Left lung (tissue), 10 donors: ENCODE data around the gene TSFM. TPM values are rescaled to one million over a fixed set of nuclear protein-coding genes. Genes with fewer than 3 reads are reported as not detected.

Experiments
- ATAC-seq: fragments of 200-7000 bp; cut with Tn5 transposase; one replicate; pipeline ENCODE4 v1.9.1; 2020; ENCODE audit warnings: moderate library complexity
- DNase-seq, 4 donors: peaks; one replicate each; pipeline ENCODE4 v3.0.0-alpha.2; 2013 to 2020
- H3K27ac ChIP-seq, 2 donors: fragments of 200-600 bp; sonication (generic) in 1 of 2; one replicate each; pipeline versions ENCODE4 v1.5.0 to v1.8.0; 2020 to 2021
- H3K27me3 ChIP-seq, 2 donors: fragments of 200-600 bp; sonication (generic) in 1 of 2; one replicate each; pipeline versions ENCODE4 v1.5.0 to v1.8.0; 2020 to 2021
- H3K36me3 ChIP-seq, 2 donors: fragments of 200-600 bp; sonication (generic) in 1 of 2; one replicate each; pipeline versions ENCODE4 v1.5.0 to v1.8.0; 2020 to 2021
- H3K4me1 ChIP-seq, 2 donors: fragments of 200-600 bp; one replicate each; pipeline ENCODE4 v1.8.0; 2021
- H3K4me3 ChIP-seq, 2 donors: fragments of 200-600 bp; sonication (generic) in 1 of 2; one replicate each; pipeline versions ENCODE4 v1.5.0 to v1.8.0; 2020 to 2021; ENCODE audit warnings: mild to moderate bottlenecking in 1 of 2
- H3K9me3 ChIP-seq, 2 donors: fragments of 200-600 bp; sonication (generic) in 1 of 2; one replicate each; pipeline versions ENCODE4 v1.5.0 to v1.8.0; 2020 to 2021
- intact Hi-C, 2 donors: fragments of 100-400 bp; cut with DNase I; formaldehyde crosslinking; loops; one replicate each; pipeline versions ENCODE4 v1.11.2 to v1.14.2; 2022
- polyA plus RNA-seq, 6 donors: library from polyadenylated mRNA; unstranded; fragments of 120-200 nt; gene quantifications; one replicate each; pipeline ENCODE4 v1.2.1, GENCODE V29; 2013; ENCODE audit not compliant: insufficient read length in 6 of 6
- total RNA-seq, 2 donors: library from RNA; stranded (reverse); fragmentation: NEBNext Ultra II Directional; extraction: Animal tissue kit (Norgen Biotek cat#: 25700); gene quantifications; one replicate each; pipeline ENCODE4 v1.2.1, GENCODE V29; 2021
- TF ChIP-seq, protein P1 (sequence below), 2 donors: fragments of 200-600 bp; sonication (generic) in 1 of 2; IDR thresholded peaks; one replicate each; pipeline versions ENCODE4 v1.5.0 to v1.8.0; 2021; ENCODE audit warnings: antibody characterized with exemption in 2 of 2
- donor health status: DM: no; HTN: yes; CAD: no.
- donor health status: DM: no; HTN: no; CAD: no.

The TSFM gene
- total and polyA plus RNA-seq, 8 donors, result 25.6 to 35.3 (median 30.7) TPM

DNA sequence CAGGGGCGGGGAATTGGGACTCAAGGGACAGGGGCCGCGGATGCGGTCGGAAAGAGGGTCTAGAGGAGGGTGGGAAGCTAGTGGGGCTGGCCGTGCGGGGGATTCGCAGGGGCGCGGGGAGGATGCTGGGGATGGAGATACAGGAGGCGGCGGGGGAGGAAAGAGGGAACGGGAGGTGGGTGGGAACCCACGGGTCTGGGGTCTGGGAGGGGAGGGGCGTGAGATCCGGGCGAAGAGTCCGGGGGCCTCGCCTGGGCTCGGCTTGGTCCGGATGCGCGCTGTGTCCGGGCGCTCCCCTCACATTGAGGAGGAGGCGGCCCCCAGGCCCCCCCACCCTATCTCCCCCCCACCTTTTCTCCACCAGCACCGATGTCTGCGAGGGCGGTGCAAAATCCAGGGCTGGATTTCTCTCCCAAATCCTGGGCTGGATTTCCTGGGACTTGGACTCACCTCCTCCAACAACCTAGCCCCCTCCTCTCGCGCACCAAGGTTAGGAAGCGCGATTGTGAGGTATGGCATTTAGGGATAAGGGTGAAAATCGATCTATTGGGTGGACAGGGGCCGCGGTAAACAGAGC lies 43.8 kb upstream of the TSFM start, which contains the start of gene AGAP2:
Gene AGAP2 (minus strand): TSS at position 82 of the 577 bp plus-strand sequence. CDS start 496 bp downstream, outside the sequence.
- Histone ChIP-seq H3K27me3 (peaks cover 48 to 79% of the 10 kb centered on the region in 2 donors), H3K9me3 (no peaks in the 10 kb centered on the region), H3K27ac (no peak within 1 kb of the TSS), H3K4me1 (peaks cover 13 to 57% of the 10 kb centered on the region in 2 donors), H3K4me3 (no peak within 1 kb of the TSS), H3K36me3 (peaks cover 0 to 27% of the 10 kb centered on the region in 2 donors)
- intact Hi-C loops, result no loop called here
- DNase-seq, result no peak
- TF ChIP-seq, protein P1, sequence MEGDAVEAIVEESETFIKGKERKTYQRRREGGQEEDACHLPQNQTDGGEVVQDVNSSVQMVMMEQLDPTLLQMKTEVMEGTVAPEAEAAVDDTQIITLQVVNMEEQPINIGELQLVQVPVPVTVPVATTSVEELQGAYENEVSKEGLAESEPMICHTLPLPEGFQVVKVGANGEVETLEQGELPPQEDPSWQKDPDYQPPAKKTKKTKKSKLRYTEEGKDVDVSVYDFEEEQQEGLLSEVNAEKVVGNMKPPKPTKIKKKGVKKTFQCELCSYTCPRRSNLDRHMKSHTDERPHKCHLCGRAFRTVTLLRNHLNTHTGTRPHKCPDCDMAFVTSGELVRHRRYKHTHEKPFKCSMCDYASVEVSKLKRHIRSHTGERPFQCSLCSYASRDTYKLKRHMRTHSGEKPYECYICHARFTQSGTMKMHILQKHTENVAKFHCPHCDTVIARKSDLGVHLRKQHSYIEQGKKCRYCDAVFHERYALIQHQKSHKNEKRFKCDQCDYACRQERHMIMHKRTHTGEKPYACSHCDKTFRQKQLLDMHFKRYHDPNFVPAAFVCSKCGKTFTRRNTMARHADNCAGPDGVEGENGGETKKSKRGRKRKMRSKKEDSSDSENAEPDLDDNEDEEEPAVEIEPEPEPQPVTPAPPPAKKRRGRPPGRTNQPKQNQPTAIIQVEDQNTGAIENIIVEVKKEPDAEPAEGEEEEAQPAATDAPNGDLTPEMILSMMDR (IDR thresholded peaks at IDR 0.05), result no peak
- no peak for ATAC-seq

DNA sequence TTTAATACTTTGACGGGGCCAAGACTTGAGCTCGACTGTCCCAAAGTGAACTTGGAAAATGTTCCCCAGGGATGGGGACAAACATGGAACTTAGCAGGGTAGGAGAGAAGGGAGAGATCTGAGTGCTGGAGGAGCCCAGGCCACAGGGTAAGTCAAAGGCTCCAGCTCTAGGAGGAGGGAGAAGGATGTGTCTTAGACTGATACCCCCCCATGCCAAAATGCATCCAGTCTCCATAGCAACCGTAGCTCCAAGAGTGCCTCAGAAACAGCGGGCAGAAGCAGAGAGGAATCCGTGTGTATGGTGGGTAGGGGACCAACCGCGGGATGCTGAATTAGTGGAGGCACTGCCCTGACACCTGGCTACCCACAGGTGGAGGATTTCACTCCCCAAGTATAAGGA lies 43.2 kb upstream of the TSFM start:
- TF ChIP-seq, protein P1 (IDR thresholded peaks at IDR 0.05), result no peak
- no peak for ATAC-seq
- no peak overlapping the region for H3K4me3 ChIP-seq
- H3K36me3 ChIP-seq, result peaks cover 0 to 20% of the 10 kb centered on the region in 2 donors
- H3K4me1 ChIP-seq, result peaks cover 13 to 63% of the 10 kb centered on the region in 2 donors
- intact Hi-C loops, result no loop called here
- DNase-seq, result no peak
- H3K27me3 ChIP-seq, result peaks cover 48 to 73% of the 10 kb centered on the region in 2 donors
- no peaks in the 10 kb centered on the region for H3K9me3 ChIP-seq
- H3K27ac ChIP-seq, result no peak overlapping the region

DNA sequence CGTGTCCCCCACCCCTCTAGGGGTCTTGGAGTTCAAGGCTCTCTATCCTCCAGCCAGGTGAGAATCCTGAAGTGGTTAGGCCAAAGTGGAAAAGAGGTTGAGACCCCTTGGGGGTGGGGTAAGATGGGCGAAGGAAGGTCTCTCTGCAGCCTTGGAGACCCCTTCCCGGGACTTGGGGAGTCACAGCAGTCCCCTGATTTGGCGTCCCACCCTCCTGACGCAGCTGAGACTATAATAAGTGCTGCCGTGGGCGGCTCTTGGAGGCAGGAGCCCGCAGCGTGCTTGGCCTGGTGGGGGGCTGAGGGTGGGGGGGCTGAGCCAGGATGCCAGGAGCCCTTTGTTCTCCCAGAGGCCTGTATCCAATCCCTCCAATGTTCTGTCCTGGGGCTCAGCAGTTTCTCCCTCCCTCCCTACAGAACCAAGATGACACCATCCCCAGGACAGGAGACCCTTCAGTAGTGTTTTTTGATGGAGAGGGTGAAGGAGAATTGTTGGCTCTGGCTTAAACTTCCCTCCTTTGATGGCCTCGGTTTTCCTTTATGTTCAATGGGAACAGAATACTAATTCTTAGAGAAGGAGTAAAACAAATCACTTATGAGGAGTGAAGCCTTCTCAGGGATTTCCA lies 42.6 kb upstream of the TSFM start:
- Histone ChIP-seq H3K4me3 (no peak overlapping the region), H3K9me3 (no peaks in the 10 kb centered on the region), H3K36me3 (peaks cover 0 to 14% of the 10 kb centered on the region in 2 donors), H3K4me1 (peaks cover 13 to 63% of the 10 kb centered on the region in 2 donors), H3K27ac (no peak overlapping the region), H3K27me3 (peaks cover 46 to 67% of the 10 kb centered on the region in 2 donors)
- intact Hi-C loops, result no loop called here
- TF ChIP-seq, protein P1 (IDR thresholded peaks at IDR 0.05), result no peak
- no peak for ATAC-seq
- no peak for DNase-seq

DNA sequence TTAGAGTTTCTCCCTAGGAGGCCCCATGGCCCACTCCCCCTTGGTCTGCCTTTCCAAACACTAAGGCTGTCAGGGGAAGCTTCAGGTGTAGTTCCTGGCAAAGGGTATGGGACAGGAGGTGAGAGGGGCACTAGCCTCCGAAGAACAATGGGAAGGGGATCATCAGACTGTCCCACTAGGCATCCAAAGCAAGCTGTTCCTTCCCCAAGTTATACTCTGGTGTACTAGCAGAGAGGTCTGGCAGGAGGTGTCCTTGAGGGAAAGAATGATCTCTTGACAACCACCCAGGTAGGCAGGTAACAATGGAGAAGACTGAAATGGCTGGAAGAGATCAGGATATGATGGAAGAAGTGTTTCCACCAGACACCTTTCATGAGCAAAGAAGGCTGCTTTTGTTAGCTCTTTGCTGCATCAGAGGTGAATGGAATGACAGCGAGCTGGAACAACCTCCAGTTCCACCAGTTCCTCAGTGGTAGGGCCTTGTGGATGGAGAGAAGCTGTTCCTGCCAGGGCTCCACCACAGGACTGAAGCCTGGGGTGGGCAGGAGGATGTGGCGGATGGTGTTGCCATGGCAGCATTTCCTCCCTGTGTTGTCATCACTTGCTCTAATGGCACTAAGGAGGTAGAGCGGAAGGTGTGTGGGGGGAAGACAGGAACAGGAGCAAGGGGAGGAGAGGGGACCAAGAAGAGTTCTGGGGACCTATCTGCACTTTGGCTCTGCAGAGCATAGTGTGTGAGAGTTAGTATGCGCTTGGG lies 41.8 kb upstream of the TSFM start:
- intact Hi-C loops, result no loop called here
- ATAC-seq, result no peak
- TF ChIP-seq, protein P1 (IDR thresholded peaks at IDR 0.05), result no peak
- H3K4me1 ChIP-seq, result peaks cover 13 to 65% of the 10 kb centered on the region in 2 donors
- peak overlapping the region in 1 of 2 donors; percentile 81 for H3K27ac ChIP-seq
- no peak for DNase-seq
- peaks cover 0 to 8% of the 10 kb centered on the region in 2 donors for H3K36me3 ChIP-seq
- H3K4me3 ChIP-seq, result peak overlapping the region in 1 of 2 donors; percentile 50
- peaks cover 39 to 58% of the 10 kb centered on the region in 2 donors for H3K27me3 ChIP-seq
- H3K9me3 ChIP-seq, result no peaks in the 10 kb centered on the region

DNA sequence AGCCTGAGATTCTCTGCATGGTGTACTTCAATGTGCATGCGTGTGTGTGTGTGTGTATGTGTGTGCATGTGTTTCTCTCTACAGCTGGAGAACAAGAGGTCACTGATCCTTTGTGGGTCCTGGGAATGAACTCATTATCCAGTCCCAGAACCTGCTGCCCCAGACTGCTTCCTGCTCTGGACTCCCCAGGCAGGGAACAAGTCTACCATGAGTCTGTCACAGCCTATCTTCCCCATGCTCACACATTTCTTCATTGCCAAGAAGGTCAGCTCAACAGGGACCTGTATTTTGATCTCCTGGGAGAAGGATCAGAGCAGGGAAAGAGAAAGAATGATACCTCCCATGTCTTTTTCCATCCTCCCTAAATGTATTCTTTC lies 41.2 kb upstream of the TSFM start:
- TF ChIP-seq, protein P1 (IDR thresholded peaks at IDR 0.05), result no peak
- intact Hi-C loops, result no loop called here
- DNase-seq, result no peak
- Histone ChIP-seq H3K27ac (peak overlapping the region in 1 of 2 donors; percentile 81), H3K27me3 (peaks cover 34 to 53% of the 10 kb centered on the region in 2 donors), H3K9me3 (no peaks in the 10 kb centered on the region), H3K4me1 (peaks cover 13 to 65% of the 10 kb centered on the region in 2 donors), H3K36me3 (peaks cover 0 to 13% of the 10 kb centered on the region in 2 donors), H3K4me3 (peak overlapping the region in 1 of 2 donors; percentile 50)
- no peak for ATAC-seq
